Measurements from ENCODE around the gene CADPS. TPM values are rescaled to one million over a fixed set of nuclear protein-coding genes. Genes with fewer than 3 reads are reported as not detected.

Gene CADPS
- total RNA-seq, 1 experiment from 2014 or later: not detected

DNA sequence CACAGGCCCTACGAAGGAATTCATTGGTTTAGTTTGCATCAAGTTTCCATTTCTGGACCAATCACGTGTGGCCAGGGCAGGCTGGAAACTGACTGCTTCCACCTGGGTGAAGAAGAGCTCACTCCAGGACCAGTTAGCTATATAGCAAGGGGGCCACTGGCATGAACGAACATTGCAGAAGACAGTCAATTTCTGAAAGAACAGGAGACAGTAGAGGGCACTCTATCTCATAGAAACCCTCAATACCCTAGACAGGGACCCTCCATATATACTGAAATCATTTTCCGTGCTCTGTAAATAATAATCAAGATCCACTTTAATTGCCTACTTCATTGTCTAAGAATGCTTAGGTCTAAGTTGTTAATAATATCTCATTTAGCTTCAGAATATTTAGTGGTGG, 215.6 kb downstream of the CADPS start:
- Histone ChIP-seq H3K4me1 (ENCODE audit: control insufficient read depth, insufficient read depth, low read length) (no peaks in the 10 kb centered on the region), H3K36me3 (ENCODE audit: control insufficient read depth, insufficient read depth, low read length) (no peaks in the 10 kb centered on the region), H3K4me3 (ENCODE audit: low read depth in 2 of 2, low read length in 2 of 2) (no peak overlapping the region), H3K9me3 (ENCODE audit: control insufficient read depth, insufficient read depth, low read depth, low read length) (no peaks in the 10 kb centered on the region), H3K27ac (ENCODE audit: low read length) (no peak overlapping the region), H3K27me3 (ENCODE audit: control insufficient read depth, insufficient read depth, low read length) (no peaks in the 10 kb centered on the region)
- intact Hi-C loops (cut with micrococcal nuclease; ENCODE audit: unreplicated experiment) (loop anchor here (10.0 kb wide), 1 partner anchor 575 kb away; no protein-coding TSS in a partner anchor), in situ Hi-C loops (cut with HindIII; ENCODE audit: low pct_unique_long_range_greater_than_20kb, low sequenced_read_pairs) (no loop called here)
- TF ChIP-seq, protein P1, sequence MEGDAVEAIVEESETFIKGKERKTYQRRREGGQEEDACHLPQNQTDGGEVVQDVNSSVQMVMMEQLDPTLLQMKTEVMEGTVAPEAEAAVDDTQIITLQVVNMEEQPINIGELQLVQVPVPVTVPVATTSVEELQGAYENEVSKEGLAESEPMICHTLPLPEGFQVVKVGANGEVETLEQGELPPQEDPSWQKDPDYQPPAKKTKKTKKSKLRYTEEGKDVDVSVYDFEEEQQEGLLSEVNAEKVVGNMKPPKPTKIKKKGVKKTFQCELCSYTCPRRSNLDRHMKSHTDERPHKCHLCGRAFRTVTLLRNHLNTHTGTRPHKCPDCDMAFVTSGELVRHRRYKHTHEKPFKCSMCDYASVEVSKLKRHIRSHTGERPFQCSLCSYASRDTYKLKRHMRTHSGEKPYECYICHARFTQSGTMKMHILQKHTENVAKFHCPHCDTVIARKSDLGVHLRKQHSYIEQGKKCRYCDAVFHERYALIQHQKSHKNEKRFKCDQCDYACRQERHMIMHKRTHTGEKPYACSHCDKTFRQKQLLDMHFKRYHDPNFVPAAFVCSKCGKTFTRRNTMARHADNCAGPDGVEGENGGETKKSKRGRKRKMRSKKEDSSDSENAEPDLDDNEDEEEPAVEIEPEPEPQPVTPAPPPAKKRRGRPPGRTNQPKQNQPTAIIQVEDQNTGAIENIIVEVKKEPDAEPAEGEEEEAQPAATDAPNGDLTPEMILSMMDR (IDR thresholded peaks at IDR 0.05): no peak
- TF ChIP-seq TCF7L2 (IDR thresholded peaks at IDR 0.05; ENCODE audit: low read depth, low read length) (no peak), SIN3A (IDR thresholded peaks at IDR 0.05; ENCODE audit: borderline replicate concordance, insufficient read depth, low read depth, low read length) (no peak), POLR2AphosphoS5 (IDR thresholded peaks at IDR 0.05; ENCODE audit: low read depth, low read length) (no peak)
- TF ChIP-seq, protein P2, sequence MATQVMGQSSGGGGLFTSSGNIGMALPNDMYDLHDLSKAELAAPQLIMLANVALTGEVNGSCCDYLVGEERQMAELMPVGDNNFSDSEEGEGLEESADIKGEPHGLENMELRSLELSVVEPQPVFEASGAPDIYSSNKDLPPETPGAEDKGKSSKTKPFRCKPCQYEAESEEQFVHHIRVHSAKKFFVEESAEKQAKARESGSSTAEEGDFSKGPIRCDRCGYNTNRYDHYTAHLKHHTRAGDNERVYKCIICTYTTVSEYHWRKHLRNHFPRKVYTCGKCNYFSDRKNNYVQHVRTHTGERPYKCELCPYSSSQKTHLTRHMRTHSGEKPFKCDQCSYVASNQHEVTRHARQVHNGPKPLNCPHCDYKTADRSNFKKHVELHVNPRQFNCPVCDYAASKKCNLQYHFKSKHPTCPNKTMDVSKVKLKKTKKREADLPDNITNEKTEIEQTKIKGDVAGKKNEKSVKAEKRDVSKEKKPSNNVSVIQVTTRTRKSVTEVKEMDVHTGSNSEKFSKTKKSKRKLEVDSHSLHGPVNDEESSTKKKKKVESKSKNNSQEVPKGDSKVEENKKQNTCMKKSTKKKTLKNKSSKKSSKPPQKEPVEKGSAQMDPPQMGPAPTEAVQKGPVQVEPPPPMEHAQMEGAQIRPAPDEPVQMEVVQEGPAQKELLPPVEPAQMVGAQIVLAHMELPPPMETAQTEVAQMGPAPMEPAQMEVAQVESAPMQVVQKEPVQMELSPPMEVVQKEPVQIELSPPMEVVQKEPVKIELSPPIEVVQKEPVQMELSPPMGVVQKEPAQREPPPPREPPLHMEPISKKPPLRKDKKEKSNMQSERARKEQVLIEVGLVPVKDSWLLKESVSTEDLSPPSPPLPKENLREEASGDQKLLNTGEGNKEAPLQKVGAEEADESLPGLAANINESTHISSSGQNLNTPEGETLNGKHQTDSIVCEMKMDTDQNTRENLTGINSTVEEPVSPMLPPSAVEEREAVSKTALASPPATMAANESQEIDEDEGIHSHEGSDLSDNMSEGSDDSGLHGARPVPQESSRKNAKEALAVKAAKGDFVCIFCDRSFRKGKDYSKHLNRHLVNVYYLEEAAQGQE (IDR thresholded peaks at IDR 0.05; ENCODE audit: insufficient read depth in 1 of 2, low read depth in 2 of 2, low read length in 1 of 2): no peak
- ChIA-PET POLR2A (no interaction called here), CTCF (no interaction called here)
- BruUV-seq (replicated peaks): no TSS peak
- DNase-seq (ENCODE audit: low read depth, low spot score) (no peak), ATAC-seq (no peak)

DNA sequence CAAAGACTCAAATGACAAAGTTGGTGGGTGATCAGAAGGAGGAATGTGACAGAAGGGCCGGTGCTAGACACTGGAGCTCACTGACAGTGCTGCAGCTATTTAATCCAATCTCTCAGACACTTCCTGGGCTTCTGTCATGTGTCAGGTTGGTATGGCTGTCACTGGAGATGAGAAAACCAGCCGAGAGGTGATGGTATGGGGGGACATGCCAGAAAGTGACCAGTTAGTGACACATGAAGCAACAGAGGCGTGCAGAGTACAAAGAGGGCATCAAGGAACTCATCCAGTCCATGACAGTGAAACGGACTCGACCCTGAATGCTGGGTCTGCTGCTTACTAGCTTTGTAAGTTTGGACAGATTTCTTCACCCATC, 219.5 kb downstream of the CADPS start:
- no TSS peak for BruUV-seq (replicated peaks)
- ChIA-PET POLR2A (no interaction called here), CTCF (no interaction called here)
- in situ Hi-C loops (cut with HindIII; ENCODE audit: low pct_unique_long_range_greater_than_20kb, low sequenced_read_pairs) (no loop called here), intact Hi-C loops (cut with micrococcal nuclease; ENCODE audit: unreplicated experiment) (no loop called here)
- no peak overlapping the region for H3K4me3 ChIP-seq (ENCODE audit: low read depth in 2 of 2, low read length in 2 of 2)
- DNase-seq (ENCODE audit: low read depth, low spot score) (no peak), ATAC-seq (no peak)
- no peak for TF ChIP-seq SIN3A (IDR thresholded peaks at IDR 0.05; ENCODE audit: borderline replicate concordance, insufficient read depth, low read depth, low read length)
- TF ChIP-seq, protein P2 (IDR thresholded peaks at IDR 0.05; ENCODE audit: insufficient read depth in 1 of 2, low read depth in 2 of 2, low read length in 1 of 2): no peak
- TF ChIP-seq, protein P1 (IDR thresholded peaks at IDR 0.05): no peak
- TF ChIP-seq POLR2AphosphoS5 (IDR thresholded peaks at IDR 0.05; ENCODE audit: low read depth, low read length): no peak
- no peak for TF ChIP-seq TCF7L2 (IDR thresholded peaks at IDR 0.05; ENCODE audit: low read depth, low read length)
- no peaks in the 10 kb centered on the region for H3K36me3 ChIP-seq (ENCODE audit: control insufficient read depth, insufficient read depth, low read length)
- H3K4me1 ChIP-seq (ENCODE audit: control insufficient read depth, insufficient read depth, low read length): no peaks in the 10 kb centered on the region
- no peaks in the 10 kb centered on the region for H3K9me3 ChIP-seq (ENCODE audit: control insufficient read depth, insufficient read depth, low read depth, low read length)
- H3K27me3 ChIP-seq (ENCODE audit: control insufficient read depth, insufficient read depth, low read length): no peaks in the 10 kb centered on the region
- no peak overlapping the region for H3K27ac ChIP-seq (ENCODE audit: low read length)
